Measurements from ENCODE around the gene OTOR.

OTOR gene

DNA sequence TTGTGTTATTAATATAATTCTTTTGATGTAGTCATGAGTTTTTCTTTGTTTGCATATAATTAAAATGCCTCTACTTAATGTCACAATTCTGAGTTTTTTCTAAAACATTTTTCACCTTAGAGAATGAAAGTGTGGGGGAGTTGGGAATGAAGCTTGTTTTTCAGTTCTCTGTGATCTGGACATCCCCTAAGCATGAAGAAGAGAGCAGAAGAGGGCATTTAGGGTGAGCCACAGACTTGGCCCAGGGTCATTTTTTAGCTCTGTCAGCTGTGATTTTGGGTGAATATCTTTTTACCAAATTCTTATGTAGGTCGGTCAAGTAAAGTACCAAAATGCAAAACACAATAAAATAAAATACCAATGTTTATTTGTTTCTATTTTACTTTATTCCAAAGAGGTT is 3.9 kb downstream of the OTOR start:
- no peak for FAIRE-seq

- FAIRE-seq = no peak
Measured at GRCh38 chr20:16752901-16753300, 4.7 kb downstream of the OTOR start.

DNA sequence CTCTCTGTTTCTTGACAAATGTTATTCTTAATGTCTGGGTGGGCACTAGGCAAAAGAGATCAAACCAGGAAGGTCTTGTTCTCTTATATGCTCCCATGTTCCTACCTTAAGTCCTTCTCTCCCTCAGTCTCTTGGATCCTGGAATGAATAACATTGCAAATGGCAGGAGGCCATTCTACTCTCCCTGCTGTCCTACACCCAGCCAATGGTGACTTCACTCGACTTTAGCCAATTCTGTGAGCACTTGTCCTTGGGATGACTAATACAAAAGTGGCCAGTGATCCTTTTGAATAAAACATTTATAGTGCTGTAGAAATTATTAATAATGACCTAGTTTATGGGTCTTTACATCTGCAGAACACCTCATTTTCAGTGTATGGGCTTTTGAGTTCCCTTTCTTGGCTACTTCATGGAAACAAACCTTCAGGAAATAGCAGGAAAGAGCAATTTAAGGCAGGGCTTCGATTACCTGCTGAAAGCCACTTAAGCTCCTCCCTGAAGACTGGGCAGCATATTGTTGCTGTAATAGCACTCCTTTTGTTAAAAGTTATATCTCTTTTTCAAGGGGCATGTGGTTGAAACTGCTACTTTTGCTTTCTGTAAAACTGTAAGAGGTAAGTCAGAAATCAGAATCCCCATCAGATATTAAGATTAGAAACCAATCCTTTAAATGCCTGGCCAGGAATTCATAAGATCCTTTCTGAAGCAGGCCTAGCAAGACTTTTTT is 10.5 kb downstream of the OTOR start:
- FAIRE-seq = no peak

DNA sequence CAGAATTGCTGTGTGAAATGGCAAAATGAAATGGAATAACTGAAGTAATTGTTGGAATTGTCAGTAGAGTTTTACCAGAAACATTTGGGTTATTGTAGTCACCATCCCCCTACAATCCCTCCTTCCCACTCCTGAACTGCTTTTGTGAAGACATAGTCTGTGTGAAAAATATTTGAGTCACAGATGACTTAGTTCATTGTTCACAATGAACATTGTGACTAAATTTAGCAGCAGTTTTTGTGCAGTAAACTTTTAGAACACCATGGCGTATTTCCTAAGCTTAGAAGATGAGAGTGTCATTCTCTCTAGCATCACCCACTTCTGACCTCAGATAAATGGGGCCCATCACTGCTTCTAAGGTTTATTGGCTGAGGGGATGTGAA is 11.0 kb downstream of the OTOR start:
- no peak for FAIRE-seq

- no peak for FAIRE-seq
Measured at GRCh38 chr20:16760431-16761304, 12.5 kb downstream of the OTOR start.

- no peak for FAIRE-seq
Measured at GRCh38 chr20:16761305-16761829, 13.2 kb downstream of the OTOR start.

DNA sequence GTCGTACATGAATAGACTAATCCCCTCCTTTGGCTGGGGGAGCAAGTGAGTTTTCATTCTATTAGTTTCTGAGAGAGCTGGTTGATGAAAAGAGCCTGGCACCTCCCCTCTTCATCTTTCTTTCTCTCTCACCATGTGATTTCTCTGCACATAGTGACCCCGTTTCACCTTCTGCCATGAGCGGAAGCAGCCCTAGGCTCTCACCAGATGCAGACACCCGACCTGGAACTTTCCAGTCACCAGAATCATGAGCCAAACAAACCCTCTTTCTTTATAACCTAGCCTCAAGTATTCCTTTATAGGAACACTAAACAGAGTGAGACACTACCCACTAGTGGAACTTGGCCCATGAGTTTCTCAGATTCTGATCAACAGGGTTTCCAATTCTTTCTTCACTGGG is 16.4 kb downstream of the OTOR start:
- FAIRE-seq = no peak

DNA sequence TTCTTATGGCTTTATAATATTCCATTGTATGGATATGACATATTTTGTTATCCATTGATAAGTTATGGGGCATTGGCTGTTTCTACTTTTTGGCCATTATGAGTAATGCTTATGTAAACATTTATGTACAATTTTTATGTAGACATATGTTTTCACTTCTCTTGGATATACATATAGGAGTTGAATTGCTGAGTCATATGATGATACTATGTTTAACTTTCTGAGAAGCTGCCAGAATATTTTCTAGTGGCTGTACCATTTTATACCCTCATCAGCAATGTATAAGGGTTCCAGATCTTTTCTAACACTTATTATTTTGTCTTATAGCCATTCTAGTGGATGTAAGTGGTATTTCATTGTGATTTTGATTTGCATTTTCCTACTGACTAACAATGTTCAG is 23.1 kb downstream of the OTOR start:
- no peak for FAIRE-seq

- no peak for FAIRE-seq
Measured at GRCh38 chr20:16775961-16776360, 27.8 kb downstream of the OTOR start.

DNA sequence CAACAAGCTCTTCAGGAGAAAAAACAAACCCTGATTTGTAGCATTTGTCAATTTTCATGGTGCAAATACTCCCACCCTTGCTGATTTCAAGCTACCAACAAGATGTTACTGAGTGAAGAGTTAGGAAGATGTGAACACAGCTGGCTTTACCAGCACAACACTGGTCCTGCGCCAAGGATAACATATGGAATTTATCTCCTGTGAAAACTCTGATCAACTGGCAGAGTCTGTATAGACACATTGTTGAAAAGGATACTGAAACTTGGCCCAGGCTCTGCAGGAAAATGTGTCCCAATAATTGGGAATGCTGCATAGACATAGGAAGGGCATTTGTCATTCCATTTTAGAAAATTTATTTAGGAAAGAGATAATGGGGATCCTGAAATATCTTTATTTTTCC is 29.0 kb downstream of the OTOR start:
- FAIRE-seq = no peak

GRCh38 chr20:16778159-16778558 is 30.0 kb downstream of the OTOR start:
- no peak for FAIRE-seq

DNA sequence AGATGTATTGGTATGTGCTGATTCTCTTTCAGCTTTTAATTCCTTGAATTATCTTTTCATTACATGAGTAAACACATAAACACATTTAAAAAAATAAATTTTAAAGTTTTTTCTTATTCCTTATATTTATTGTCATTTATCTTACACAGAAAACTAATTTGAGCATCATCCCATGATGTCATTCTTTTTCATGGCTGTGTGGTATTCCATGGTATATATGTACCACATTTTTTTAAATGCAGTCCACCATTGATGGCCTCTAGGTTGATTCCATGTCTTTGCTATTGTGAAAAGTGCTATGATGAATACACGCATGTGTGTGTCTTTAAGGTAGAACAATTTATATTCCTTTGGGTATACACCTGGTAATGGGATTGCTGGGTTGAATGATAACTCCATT is 33.3 kb downstream of the OTOR start:
- no peak for FAIRE-seq

GRCh38 chr20:16785226-16785625 is 37.1 kb downstream of the OTOR start:
- no peak for FAIRE-seq

All from TTC549 (cell line).